Uterus (tissue), 2 donors: Measurements from ENCODE around the gene PARD3.

Source experiments
- POLR2A ChIP-seq, 2 donors: fragments of 450-650 bp; IDR thresholded peaks; one replicate each; pipeline ENCODE4 v1.6.1; 2016; ENCODE audit warnings: antibody characterized with exemption in 2 of 2, mild to moderate bottlenecking in 1 of 2, moderate library complexity in 1 of 2
- TF ChIP-seq, protein P1 (sequence below), 4 experiments: fragments of 200-600 bp in 2 of 4; fragments of 450-650 bp in 2 of 4; sonication (generic) in 2 of 4; IDR thresholded peaks; one replicate each; pipeline ENCODE4 v1.5.1; 2016 to 2019; ENCODE audit warnings: antibody characterized with exemption in 4 of 4, mild to moderate bottlenecking in 2 of 4, moderate library complexity in 1 of 4

DNA sequence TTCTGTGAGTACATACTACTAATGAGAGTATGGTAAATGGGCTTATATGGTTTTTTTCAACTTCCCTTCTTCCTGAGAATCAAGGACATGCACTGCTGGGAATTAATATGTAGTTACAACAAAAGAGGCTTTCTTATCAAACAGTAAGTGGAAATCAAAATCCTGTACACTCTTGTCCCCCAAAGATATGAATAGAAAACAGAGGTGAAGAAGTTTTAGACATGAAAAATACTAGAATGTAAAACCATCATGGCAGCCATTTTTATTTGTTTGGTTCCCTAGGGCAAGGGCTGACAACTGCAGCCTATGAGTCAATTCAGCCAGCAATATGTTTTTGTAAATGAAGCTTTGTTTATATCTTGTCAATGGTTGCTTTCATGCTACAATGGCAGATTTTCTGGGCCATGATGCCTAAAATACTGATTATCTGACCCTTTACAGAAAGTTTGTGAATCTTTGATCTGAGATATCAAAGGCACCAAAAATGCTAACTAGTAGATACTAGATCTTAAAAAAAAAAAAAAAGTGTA, 422.4 kb downstream of the PARD3 start:
- TF ChIP-seq, protein P1, sequence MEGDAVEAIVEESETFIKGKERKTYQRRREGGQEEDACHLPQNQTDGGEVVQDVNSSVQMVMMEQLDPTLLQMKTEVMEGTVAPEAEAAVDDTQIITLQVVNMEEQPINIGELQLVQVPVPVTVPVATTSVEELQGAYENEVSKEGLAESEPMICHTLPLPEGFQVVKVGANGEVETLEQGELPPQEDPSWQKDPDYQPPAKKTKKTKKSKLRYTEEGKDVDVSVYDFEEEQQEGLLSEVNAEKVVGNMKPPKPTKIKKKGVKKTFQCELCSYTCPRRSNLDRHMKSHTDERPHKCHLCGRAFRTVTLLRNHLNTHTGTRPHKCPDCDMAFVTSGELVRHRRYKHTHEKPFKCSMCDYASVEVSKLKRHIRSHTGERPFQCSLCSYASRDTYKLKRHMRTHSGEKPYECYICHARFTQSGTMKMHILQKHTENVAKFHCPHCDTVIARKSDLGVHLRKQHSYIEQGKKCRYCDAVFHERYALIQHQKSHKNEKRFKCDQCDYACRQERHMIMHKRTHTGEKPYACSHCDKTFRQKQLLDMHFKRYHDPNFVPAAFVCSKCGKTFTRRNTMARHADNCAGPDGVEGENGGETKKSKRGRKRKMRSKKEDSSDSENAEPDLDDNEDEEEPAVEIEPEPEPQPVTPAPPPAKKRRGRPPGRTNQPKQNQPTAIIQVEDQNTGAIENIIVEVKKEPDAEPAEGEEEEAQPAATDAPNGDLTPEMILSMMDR (IDR thresholded peaks at IDR 0.05) = no peak
- no peak for TF ChIP-seq POLR2A (IDR thresholded peaks at IDR 0.05)
